Endodermal cell (in vitro differentiated cells): ENCODE measurements around the gene RIMBP2. TPM values are rescaled to one million over a fixed set of nuclear protein-coding genes. Genes with fewer than 3 reads are reported as not detected.

ENCODE experiments used
- DNase-seq: peaks from one replicate; pipeline ENCODE4 v3.0.0-alpha.2; 2017
- H3K27ac ChIP-seq: 2 replicates; pipeline ENCODE4 v1.5.1; 2013; ENCODE audit warnings: mild to moderate bottlenecking, low read depth, low read length, moderate library complexity
- H3K27me3 ChIP-seq: 2 replicates; pipeline ENCODE4 v1.6.1; 2013; ENCODE audit warnings: mild to moderate bottlenecking, low read length, moderate library complexity; ENCODE audit not compliant: insufficient read depth, control insufficient read depth, poor library complexity, severe bottlenecking
- H3K36me3 ChIP-seq: 2 replicates; pipeline ENCODE4 v1.7.0; 2013; ENCODE audit warnings: mild to moderate bottlenecking, low read length, moderate library complexity; ENCODE audit not compliant: control insufficient read depth, insufficient read depth
- H3K4me1 ChIP-seq: one replicate; pipeline ENCODE4 v1.7.0; 2013; ENCODE audit warnings: low read length; ENCODE audit not compliant: control insufficient read depth, insufficient read depth
- H3K4me3 ChIP-seq: 2 replicates; pipeline ENCODE4 v1.5.1; 2013; ENCODE audit warnings: mild to moderate bottlenecking, low read length, moderate library complexity
- H3K9ac ChIP-seq: 2 replicates; pipeline ENCODE4 v1.6.1; 2013; ENCODE audit warnings: mild to moderate bottlenecking, low read length, moderate library complexity; ENCODE audit not compliant: poor library complexity, severe bottlenecking; ENCODE audit errors: extremely low read depth
- H3K9me3 ChIP-seq: 2 replicates; pipeline ENCODE4 v1.6.1; 2013; ENCODE audit warnings: mild to moderate bottlenecking, low read length, moderate library complexity; ENCODE audit not compliant: control insufficient read depth
- H3K27ac Mint-ChIP-seq: 2 replicates; pipeline ENCODE4 v1.8.0; 2020; ENCODE audit warnings: mixed read lengths
- H3K27me3 Mint-ChIP-seq: 2 replicates; pipeline ENCODE4 v1.8.0; 2021; ENCODE audit warnings: mild to moderate bottlenecking, mixed read lengths; ENCODE audit not compliant: insufficient read depth
- H3K36me3 Mint-ChIP-seq: 2 replicates; pipeline ENCODE4 v1.8.0; 2020; ENCODE audit warnings: low read depth, mixed read lengths
- H3K4me1 Mint-ChIP-seq: 2 replicates; pipeline ENCODE4 v1.8.0; 2020; ENCODE audit warnings: mixed read lengths
- H3K4me3 Mint-ChIP-seq: 2 replicates; pipeline ENCODE4 v1.8.0; 2020; ENCODE audit warnings: mild to moderate bottlenecking, moderate library complexity, mixed read lengths
- H3K9me3 Mint-ChIP-seq: 2 replicates; pipeline ENCODE4 v1.8.0; 2020; ENCODE audit warnings: mild to moderate bottlenecking, mixed read lengths
- WGBS, 2 experiments: methylation state at CpG; one replicate each; pipeline versions ENCODE4 v1.1.5 to v1.1.7; 2013; ENCODE audit warnings: missing lambda C conversion rate in 2 of 2, mixed read lengths in 1 of 2; ENCODE audit not compliant: insufficient coverage in 1 of 2, insufficient read length in 1 of 2; 5-methylcytosine and 5-hydroxymethylcytosine counted together
- total RNA-seq, 2 donors: library from RNA; stranded (reverse); fragmentation: NEBNext Ultra II Directional in 1 of 2; extraction: Animal tissue kit (Norgen Biotek cat#: 25700) in 1 of 2; gene quantifications; 2 replicates in 1 of 2; 3 replicates in 1 of 2; pipeline ENCODE4 v1.2.1, GENCODE V29; 2021
- TF ChIP-seq, protein P1 (sequence below): fragments of 200-600 bp; sonication (generic); conservative IDR thresholded peaks from 2 replicates; pipeline ENCODE4 v1.5.0; 2021; ENCODE audit warnings: antibody characterized with exemption, mild to moderate bottlenecking

Gene RIMBP2
- total RNA-seq, 2 donors from 2014 or later: 0.13 to 3.4 TPM

DNA sequence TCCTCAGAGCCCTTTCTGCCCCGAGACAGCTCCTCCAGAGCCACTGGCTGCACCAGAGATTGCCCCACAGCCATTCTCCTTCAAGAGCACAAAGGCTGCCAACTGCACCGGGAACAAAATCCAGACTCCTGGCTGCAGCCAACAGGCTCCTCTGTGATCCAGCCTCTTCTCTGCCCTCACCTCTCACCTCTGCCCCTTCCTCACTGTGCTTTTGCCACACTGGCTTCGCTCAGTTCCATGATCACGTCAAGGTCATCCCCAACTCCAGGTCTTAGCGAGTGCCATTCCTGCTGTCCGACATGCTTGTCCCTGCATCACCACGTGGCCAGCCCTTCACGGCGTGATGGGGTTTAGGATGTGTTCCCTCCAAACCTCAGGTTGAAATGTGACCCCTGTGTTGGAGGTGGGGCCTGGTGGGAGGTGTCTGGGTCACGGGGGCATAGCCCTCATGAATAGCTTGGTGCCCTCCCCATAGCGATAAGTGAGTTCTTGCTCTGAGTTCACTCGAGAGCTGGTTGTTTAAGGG lies 229.1 kb downstream of the RIMBP2 start:
- H3K27ac Mint-ChIP-seq: no peak overlapping the region
- Histone ChIP-seq H3K4me3 (no peak overlapping the region), H3K9ac (no peak overlapping the region), H3K9me3 (no peaks in the 10 kb centered on the region), H3K27ac (no peak overlapping the region), H3K27me3 (no peaks in the 10 kb centered on the region), H3K4me1 (peaks cover 10% of the 10 kb centered on the region), H3K36me3 (no peaks in the 10 kb centered on the region)
- WGBS, 2 experiments: 92 to 94% methylated on average over 9 to 12 of the region's 12 CpGs
- no peaks in the 10 kb centered on the region for H3K36me3 Mint-ChIP-seq
- no peak overlapping the region for H3K4me3 Mint-ChIP-seq
- no peaks in the 10 kb centered on the region for H3K27me3 Mint-ChIP-seq
- H3K9me3 Mint-ChIP-seq: peaks cover 9% of the 10 kb centered on the region
- TF ChIP-seq, protein P1, sequence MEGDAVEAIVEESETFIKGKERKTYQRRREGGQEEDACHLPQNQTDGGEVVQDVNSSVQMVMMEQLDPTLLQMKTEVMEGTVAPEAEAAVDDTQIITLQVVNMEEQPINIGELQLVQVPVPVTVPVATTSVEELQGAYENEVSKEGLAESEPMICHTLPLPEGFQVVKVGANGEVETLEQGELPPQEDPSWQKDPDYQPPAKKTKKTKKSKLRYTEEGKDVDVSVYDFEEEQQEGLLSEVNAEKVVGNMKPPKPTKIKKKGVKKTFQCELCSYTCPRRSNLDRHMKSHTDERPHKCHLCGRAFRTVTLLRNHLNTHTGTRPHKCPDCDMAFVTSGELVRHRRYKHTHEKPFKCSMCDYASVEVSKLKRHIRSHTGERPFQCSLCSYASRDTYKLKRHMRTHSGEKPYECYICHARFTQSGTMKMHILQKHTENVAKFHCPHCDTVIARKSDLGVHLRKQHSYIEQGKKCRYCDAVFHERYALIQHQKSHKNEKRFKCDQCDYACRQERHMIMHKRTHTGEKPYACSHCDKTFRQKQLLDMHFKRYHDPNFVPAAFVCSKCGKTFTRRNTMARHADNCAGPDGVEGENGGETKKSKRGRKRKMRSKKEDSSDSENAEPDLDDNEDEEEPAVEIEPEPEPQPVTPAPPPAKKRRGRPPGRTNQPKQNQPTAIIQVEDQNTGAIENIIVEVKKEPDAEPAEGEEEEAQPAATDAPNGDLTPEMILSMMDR: no peak
- no peak for DNase-seq
- H3K4me1 Mint-ChIP-seq: peaks cover 11% of the 10 kb centered on the region

DNA sequence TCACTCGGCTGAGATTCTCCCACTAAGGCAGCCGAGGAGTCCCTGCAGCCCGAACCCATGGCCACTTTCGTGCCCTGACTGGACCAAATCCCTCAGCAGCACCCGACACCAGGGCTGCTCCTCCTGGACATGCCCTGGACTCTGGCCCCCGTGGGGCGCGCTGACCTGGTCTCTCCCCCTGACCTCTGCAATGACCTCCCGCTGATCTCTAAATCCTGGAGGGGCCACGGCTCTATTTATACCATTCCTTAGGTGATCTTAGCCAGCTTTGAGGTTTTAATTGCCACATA lies 230.0 kb downstream of the RIMBP2 start:
- H3K9ac ChIP-seq: no peak overlapping the region
- Mint-ChIP-seq H3K4me1 (peaks cover 12% of the 10 kb centered on the region), H3K27me3 (no peaks in the 10 kb centered on the region), H3K9me3 (peaks cover 9% of the 10 kb centered on the region), H3K4me3 (no peak overlapping the region), H3K36me3 (no peaks in the 10 kb centered on the region), H3K27ac (no peak overlapping the region)
- H3K27ac ChIP-seq: no peak overlapping the region
- DNase-seq: no peak
- 89 to 90% methylated on average over 9 to 10 of the region's 10 CpGs for WGBS, 2 experiments
- H3K4me3 ChIP-seq: no peak overlapping the region
- no peaks in the 10 kb centered on the region for H3K27me3 ChIP-seq
- peaks cover 8% of the 10 kb centered on the region for H3K4me1 ChIP-seq
- no peaks in the 10 kb centered on the region for H3K36me3 ChIP-seq
- H3K9me3 ChIP-seq: no peaks in the 10 kb centered on the region
- TF ChIP-seq, protein P1: no peak

DNA sequence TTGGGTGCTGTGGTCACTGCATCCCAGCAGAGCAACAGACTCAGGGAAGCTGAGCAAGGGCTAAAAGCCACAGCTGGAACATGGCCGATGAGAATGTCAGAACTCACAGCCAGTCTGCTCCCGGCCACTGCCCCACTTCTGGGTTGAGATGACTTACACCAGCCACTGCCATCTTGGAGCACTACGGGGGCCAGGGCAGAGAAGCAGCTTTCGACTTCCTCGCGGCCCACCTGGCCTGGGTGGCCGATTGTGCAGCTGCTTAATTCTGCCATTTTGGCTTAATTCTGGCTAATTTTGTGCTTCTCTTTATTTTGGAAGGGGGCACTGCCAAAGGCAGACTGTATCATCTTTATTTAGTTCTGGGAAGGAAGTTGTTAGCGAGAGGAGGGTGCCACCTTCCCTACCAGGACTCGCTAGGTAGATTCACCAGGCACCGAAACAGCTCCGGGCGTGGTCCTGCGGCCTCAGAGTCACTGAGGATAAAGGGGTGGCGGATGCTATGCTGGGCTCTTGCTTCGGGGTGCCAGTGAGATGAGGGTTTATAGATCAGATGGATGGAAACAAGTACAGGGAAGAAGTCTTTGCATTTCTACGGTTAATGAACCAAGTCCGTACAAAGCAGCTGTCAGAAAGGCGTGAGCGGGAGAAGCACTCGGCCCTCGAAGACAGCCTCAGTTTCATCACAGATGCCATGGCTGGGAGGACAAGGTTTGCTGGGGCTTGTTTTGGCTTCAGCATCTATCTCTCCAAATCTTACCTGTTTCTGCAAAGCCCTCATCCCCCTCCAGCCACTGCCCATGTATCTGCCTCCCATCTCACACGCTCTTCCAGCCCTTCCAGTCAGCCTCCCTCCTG lies 230.6 kb downstream of the RIMBP2 start:
- 92% methylated on average over 8 to 22 of the region's 22 CpGs for WGBS, 2 experiments
- TF ChIP-seq, protein P1: no peak
- Mint-ChIP-seq H3K9me3 (peaks cover 9% of the 10 kb centered on the region), H3K27me3 (no peaks in the 10 kb centered on the region), H3K4me3 (no peak overlapping the region), H3K36me3 (no peaks in the 10 kb centered on the region), H3K27ac (no peak overlapping the region), H3K4me1 (peaks cover 10% of the 10 kb centered on the region)
- no peak for DNase-seq
- Histone ChIP-seq H3K9ac (no peak overlapping the region), H3K27ac (no peak overlapping the region), H3K27me3 (no peaks in the 10 kb centered on the region), H3K4me3 (no peak overlapping the region), H3K36me3 (no peaks in the 10 kb centered on the region), H3K9me3 (no peaks in the 10 kb centered on the region), H3K4me1 (peaks cover 3% of the 10 kb centered on the region)
